Measurements from ENCODE around the gene MAST2.

GRCh38 chr1:45929257-45929687 is 125.9 kb downstream of the MAST2 start:
- TF ChIP-seq, protein P1, sequence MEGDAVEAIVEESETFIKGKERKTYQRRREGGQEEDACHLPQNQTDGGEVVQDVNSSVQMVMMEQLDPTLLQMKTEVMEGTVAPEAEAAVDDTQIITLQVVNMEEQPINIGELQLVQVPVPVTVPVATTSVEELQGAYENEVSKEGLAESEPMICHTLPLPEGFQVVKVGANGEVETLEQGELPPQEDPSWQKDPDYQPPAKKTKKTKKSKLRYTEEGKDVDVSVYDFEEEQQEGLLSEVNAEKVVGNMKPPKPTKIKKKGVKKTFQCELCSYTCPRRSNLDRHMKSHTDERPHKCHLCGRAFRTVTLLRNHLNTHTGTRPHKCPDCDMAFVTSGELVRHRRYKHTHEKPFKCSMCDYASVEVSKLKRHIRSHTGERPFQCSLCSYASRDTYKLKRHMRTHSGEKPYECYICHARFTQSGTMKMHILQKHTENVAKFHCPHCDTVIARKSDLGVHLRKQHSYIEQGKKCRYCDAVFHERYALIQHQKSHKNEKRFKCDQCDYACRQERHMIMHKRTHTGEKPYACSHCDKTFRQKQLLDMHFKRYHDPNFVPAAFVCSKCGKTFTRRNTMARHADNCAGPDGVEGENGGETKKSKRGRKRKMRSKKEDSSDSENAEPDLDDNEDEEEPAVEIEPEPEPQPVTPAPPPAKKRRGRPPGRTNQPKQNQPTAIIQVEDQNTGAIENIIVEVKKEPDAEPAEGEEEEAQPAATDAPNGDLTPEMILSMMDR (conservative IDR thresholded peaks at IDR 0.05 in 1 of 2, IDR thresholded peaks at IDR 0.05 in 1 of 2; ENCODE audit: extremely low read depth in 1 of 2, insufficient read depth in 1 of 2, low read depth in 1 of 2, low read length in 2 of 2), result no peak
- TF ChIP-seq EZH2 (IDR thresholded peaks at IDR 0.05; ENCODE audit: borderline replicate concordance, low read length), result no peak

All from mammary epithelial cell (primary cell).